Stimulated activated CD4-positive, alpha-beta T cell treated with anti-CD3 and anti-CD28 coated beads, Interleukin-12 subunit alpha, Interleukin-12 subunit beta, amount 100 ng/mL, for 4 hours (primary cell): ENCODE results near the gene CREBL2.
"Not testable (repeated sequence)": the region's sequence is repeated elsewhere in the genome, so short reads cannot be mapped to it uniquely, and the experiment has no call there.

Experiments
- DNase-seq: peaks from one replicate; pipeline ENCODE4 v3.0.0-alpha.2; 2020

CREBL2 gene

DNA sequence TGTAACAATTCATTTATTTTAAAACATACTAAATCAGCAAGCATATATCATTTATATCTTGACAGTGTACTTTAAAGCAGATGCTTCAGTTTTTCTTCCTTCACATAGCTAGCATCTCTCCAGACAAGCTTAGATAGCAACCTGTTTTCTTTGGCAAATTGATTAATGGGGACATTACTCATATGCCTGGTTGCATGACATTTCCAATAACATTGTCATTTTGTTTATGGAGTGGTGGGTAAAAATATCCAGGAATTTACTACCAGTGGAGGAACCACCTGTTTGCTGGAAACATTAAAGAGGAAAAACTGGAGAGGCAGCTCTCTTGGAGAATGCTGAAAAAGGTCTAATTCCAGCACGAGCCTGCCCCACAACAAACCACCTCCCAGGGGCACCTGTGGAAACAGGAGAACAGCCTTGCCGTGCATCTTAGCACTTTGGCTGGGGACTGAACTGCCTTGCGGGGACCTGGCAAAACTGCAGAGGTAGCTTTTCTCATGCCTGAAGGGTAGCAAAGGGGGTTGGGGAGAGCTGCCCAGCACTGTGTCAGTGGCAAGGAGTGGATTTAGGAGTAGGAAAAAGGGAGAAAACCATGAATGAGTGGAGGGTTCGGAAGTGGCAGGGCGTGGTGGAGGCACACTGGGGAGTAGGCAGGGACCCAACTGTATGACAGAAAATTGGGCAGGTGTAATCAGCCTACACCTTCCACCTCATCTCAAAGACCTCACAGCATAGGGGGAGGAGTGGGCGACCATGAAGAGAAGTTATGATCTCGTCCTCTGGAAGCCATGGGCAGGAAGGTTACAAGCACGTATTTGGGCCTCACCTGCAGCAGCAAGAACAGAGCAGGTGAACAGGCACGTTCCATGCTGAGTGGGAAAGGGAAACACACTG, 11.7 kb upstream of the CREBL2 start:
- no peak for DNase-seq

DNA sequence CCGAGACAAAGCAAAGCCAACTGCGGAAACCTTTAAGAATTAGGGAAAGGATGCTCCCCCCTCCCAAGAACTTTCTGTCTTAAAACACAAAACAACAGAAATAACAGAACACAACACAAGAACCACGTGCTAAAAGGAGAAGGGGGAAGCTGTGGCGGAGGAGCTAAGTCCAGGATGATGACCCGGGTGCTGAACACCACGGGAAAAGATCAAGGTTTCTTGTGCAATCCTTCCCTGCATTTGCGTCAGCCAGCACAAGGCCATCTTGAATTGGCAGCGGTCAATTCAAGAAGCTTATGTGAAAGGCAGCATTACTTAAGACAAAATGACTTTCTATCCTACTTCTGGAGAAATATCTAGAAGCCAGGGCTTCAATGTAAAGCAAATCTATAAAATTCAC, 11.0 kb upstream of the CREBL2 start:
- no peak for DNase-seq

DNA sequence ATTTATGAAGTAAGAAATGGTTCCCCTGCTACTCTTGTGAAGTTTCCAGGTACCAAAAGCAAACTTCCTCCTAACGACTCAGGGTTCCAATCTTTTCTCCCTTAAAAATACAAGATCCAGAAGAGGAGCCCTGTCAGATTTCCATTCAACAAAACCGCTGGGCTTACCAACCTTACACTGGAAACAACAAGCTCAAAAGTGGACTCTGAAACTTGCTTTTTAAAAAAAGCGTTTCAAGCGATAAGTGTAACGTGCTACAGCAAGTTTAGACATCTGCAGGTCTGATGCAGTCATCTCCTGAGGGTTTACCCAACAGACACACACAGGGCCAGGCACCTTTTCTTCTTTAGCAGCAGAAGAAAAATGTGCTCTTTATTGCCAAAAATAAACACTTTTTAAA, 6.9 kb upstream of the CREBL2 start:
- no peak for DNase-seq

DNA sequence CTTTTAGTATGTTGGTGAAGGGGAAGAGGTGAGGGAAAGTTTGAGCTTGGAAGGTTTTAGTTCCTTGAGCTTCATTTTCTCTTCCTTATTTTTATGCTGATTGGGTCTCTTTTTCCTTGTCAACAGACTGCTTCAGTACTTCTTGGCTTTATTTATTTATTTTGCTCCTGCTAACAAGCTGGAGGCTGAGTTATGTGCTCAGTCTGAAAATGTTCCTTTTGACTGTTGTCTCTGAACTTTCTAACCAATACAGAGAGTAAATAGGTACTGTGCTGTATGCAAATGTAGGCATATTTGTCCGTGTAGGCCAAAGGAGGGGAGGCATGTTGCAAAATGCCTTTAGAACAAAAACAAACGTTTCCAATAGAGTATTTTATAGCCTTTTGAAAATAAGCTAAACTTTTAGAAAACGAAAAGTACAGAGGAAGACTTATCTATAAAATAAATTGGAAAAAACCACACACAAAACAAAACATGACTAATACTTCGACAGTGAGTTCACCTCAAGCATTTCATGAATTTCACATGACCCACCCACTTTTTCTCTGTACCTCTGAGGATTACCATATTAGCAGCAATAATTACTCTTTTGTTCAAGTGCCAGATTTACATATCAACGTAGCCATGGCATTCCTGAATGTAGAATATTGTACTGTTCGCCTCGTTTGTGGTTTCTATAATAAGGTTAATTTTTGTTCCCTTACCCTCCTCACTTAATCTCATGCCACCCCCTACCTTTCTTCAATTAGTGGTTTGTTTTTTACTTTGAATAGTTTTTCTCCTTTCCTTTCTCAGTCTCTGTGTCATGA, 4.7 kb upstream of the CREBL2 start:
- DNase-seq: no peak

- DNase-seq: no peak
Observed at GRCh38 chr12:12608557-12608957, 3.1 kb upstream of the CREBL2 start.

GRCh38 chr12:12609692-12610091, 2.0 kb upstream of the CREBL2 start:
- DNase-seq: no peak

- DNase-seq: no peak
Observed at GRCh38 chr12:12610711-12611110, 965 bp upstream of the CREBL2 start.

DNA sequence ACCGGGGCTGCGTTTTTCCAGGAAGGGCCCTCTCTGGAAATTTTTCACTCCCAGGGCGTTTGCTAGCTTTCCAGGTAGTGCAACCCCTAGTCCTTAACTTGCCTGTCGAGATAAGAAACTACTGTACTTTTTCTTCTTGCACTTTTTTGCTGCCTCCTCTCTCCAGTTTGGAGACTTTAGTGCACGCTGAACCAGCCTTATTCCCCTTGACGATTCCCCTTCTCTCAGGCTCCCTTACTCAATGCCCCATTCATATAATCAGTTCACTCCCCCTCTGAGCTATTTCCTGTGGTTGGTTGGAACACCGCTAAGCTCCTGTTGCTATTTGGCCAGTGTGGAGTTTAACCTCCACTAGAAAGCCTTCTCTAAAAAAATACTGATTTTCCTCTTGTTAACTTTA, 682 bp downstream of the CREBL2 start:
- DNase-seq: no peak

DNA sequence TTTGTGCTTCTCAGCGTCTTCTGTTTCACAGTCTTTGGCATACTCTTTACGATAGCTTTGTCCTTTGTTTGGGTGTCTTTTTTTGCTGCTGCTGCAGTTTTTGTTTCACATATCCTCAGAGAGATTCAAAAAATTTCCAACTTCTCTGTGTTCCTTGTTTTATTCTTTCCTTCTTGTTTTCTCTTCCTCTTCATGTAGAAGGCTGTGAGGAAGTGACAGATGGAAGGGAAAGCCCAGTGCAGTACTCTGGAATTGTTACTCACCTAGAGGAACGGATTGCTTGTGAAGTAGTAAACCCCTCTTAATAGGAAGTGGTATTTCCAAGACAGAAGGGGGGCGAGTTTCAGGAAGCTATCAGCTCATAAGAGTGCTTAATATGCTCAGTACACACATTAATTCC, 1.7 kb downstream of the CREBL2 start:
- DNase-seq: no peak

DNA sequence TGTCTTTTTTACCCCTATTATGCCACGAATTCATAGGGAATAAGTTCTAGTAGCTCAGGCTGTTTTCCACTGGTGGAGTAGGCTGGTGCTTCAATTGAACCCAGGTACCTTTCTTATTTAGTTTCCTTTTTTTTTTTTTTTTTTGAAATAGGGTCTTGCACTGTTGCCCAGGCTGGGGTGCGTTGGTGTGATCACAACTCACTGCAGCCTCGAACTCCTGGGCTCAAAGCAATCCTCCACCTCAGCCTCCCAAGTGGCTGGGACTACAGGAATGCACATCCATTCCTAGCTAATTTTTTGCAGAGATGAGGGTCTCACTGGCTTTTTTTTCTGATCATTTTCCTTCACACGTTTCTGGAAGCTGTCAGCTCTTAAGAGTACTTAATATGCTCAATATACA, 2.7 kb downstream of the CREBL2 start:
- no peak for DNase-seq

DNA sequence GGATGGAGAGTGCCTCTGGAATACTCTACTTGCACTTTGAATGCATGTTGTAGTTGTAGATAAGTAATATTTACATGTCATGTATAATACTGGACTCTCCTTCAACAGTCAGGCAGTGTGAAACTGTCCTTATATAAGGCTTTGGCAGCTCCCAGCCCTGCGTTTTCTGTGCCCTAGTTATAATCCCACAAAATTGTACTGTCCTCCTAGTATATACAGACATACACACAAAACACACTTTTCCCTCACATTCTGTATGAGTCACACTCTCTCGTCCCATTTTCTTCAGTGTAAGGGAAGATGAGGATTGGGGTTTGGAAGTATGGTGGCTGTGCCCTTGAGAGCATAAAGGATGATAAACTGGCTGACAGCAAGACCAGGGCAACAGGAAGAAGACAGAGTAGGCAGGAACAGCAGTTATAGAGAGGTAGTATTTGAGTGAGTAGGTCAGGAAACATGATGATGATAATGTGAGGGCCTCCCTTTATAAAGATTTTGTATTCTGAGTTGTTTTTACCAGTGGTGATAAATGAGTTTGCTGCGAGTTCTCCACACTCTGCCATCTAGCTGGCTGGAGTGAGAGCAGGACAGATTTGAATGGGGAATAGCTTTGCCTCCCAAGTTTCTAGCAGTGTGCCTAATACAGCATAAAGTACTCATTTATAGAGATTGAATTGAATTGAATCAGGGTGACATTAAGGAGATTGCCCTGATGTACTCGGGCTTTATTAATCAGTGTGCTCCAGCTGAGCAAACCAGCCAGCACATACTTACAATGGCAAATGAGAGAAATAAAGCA, 5.0 kb downstream of the CREBL2 start:
- no peak for DNase-seq

GRCh38 chr12:12618064-12618463, 6.4 kb downstream of the CREBL2 start:
- not testable (repeated sequence) for DNase-seq

DNA sequence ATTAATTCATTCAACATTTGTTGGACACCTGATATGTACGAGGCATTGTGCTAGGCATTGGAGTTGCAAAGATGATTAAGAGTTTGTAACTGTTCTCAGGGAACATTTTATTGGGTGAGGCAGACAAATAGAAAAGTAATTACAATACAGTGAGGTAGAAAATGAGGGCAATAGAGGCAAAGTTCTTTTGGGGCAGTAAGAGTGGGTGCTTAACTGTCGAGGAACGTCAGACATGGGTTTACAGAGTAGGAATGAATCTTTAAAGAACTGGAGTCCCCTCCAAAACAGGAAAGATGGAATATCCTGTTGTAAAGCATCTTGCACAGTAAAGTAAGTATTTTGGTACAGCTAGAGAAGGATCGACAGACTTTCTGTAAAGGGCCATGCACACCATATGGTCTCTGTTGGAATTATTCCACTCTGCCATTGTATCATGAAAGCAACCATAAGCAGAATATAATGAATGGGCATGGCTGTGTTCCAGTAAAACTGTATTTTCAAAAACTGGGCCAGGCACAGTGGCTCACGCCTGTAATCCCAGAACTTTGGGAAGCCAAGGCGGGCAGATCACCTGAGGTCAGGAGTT, 9.1 kb downstream of the CREBL2 start:
- no peak for DNase-seq

DNA sequence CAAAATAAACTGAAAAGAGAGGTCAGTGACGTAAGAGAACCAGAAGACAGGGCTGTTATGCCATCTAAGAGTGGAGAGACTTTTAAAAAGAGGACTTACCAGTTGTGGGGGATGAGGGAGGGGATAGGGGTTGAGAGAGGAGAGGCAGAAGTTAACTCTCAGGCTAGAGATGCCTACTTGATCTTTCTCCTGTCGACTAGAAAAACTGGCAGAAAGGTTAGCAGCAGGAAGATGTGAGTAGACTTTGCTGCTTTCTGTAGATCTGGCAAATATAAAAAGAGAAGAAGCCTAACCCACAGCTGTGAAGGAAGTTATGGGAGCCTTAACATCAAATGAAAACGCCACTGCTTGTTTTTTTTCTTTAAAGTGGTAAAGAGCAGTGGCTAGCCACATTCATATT, 10.7 kb downstream of the CREBL2 start:
- no peak for DNase-seq

- no peak for DNase-seq
Observed at GRCh38 chr12:12624498-12624992, 12.9 kb downstream of the CREBL2 start.

DNA sequence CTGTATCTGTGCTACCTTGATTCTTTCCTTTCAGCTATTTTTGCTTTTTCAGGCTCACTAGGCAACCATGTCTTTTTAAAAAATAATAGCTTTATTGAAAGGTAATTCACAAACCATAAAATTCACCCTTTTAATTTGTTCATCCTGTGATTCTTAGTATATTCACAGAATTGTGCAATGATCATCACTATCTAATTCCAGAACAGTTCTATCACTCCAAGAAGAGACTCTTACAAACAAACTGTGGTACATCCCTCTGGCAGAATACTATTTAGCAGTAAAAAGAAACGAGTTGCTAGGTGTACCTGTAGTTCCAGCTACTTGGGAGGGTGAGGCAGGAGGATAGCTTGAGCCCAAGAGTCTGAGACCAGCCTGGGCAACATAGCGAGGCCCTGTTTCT, 14.8 kb downstream of the CREBL2 start:
- DNase-seq: no peak

DNA sequence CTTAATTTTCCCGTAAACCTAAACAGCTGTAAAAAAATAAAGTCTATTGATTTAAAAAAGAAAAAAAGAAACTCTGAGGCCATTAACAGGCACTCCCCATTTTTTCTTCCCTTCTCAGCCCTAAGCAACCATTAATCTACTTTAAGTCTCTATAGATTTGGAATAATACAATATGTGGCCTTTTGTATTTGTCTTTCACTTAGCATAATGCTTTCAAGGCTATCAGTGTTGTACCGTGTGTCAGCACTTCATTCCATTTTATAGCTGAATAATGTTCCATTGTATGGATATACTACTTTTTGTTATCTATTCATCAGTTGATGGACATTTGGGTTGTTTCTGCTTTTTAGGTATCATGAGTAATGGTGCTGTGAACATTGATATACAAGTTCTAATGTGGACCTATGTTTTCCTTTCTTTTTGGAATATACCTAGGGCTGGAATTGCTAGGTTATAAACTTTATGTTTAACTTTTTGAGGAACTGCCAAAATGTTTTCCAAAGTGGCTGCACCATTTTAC, 15.7 kb downstream of the CREBL2 start:
- no peak for DNase-seq

DNA sequence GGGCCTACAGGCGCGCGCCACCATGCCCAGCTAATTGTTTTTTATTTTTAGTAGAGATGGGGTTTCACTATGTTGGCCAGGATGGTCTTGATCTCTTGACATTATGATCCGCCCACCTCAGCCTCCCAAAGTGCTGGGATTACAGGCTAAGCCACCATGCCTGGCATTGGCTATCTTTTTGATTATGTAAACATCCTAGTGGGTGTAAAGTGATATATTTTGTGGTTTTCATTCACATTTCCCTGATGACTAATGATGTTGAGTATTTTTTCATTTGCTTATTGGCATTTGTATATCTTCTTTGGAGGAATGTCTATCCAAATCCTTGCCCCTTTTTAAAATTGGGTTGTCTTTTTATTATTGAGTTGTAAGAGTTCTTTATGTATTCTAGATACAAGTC, 16.3 kb downstream of the CREBL2 start:
- DNase-seq: no peak

GRCh38 chr12:12630850-12631249, 19.2 kb downstream of the CREBL2 start:
- no peak for DNase-seq

- DNase-seq: no peak
Observed at GRCh38 chr12:12635651-12636050, 24.0 kb downstream of the CREBL2 start.

DNA sequence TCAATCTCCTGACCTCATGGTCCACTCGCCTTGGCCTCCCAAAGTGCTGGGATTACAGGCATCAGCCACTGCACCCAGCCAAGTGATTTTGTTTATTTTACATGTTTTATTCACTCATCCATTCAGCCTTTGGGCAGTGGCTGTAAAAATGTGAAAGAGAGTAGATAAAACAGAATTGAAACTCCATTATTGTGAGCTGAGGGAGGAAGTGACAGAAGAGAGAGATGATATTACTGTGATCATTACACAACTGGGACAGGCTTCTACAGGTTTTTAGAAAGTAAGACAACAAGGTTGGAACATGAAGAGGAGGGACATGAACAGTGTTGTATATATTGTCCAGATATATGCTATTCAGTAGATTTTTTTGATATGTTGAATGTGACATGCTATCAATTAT, 25.0 kb downstream of the CREBL2 start:
- no peak for DNase-seq

GRCh38 chr12:12639995-12640394, 28.3 kb downstream of the CREBL2 start:
- not testable (repeated sequence) for DNase-seq

GRCh38 chr12:12641650-12642049, 30.0 kb downstream of the CREBL2 start:
- DNase-seq: no peak
